GM18861 (cell line): ENCODE results near the gene ARHGEF5.

Experiments used
- ATAC-seq: cut with Tn5 transposase; IDR thresholded peaks from one replicate; pipeline ENCODE4 v1.9.1; 2021; ENCODE audit not compliant: unreplicated experiment

Gene ARHGEF5

DNA sequence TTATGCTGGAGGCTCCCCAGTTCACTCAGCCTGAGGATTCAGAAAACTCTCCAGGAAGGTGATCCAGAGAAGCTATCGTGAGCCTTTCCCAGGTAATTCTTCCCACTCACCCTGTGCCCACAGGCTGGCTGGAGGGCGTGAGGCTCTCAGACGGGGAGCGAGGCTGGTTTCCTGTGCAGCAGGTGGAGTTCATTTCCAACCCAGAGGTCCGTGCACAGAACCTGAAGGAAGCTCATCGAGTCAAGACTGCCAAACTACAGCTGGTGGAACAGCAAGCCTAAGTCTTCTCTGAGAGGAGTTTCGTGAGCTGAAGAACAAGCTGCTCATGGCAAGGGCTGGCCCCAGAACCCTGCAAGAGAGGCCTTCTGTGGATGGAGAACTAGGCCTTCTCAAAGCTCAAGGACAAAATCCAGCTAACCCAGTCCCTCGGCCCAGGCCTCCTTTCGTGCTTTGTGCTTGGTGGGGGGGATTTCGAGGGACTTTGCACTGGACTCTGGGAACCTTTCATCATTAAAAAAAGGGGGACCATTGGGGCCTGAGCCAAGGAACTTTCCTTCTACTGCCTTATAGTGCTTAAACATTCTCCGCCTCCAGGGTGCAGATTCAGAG is 24.7 kb downstream of the ARHGEF5 start:
- ATAC-seq: no peak

- peak; percentile 97 for ATAC-seq
Measured at GRCh38 chr7:144384071-144384470, 28.9 kb downstream of the ARHGEF5 start.

DNA sequence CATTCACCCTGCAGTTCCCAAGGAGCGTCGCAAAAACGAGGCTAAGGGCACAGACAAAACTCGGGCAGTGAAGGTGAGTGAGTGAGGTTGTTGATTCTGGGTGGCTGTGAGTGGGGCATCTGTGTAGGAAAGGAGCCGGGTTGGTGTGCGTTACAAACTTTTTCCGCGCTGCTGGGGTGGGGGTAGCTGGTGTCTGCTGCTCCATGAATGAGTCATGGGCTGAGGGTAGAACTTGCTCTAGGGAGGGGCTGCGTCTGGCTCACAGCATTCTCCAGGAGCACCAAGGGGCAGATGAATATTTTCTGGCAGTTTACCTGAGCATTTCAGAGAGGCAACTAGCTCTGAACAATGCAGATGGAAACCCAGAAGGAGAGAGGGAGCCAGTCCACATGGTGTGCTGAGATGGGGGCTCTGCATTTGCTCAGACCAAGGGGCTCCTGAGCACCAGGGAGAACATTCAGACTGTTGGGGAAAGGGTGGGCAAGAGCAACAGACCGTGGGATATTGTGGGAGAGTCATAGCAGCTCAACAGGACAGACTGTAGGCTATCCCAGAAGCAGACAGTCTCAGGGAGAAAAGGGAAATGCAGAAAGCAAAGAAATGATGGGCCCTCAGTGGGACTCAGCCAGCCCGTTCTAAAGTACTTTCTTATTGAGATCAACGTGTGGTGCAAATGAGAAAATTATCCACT is 29.5 kb downstream of the ARHGEF5 start:
- no peak for ATAC-seq

DNA sequence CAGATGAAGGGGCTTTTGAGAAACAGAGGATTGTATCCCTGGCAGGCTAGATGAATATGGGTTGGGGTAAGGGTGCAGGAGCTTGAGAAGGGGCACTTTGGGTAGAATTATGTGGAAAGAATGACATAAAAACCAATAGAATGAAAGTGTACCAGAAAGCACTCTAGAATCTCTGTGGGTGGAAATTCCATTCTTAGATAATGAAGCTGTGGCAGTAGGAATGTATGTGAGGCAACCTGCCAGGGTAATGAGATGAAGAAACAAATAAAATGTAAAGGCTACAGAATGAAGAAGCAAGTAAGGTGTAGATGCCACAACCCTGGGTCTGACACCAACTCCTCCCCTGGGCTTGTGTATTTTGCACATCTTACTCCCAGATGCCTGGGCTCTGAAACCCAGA is 31.5 kb downstream of the ARHGEF5 start:
- ATAC-seq: no peak

GRCh38 chr7:144388950-144389349 is 33.7 kb downstream of the ARHGEF5 start:
- ATAC-seq: no peak

- ATAC-seq: no peak
Measured at GRCh38 chr7:144390481-144390880, 35.3 kb downstream of the ARHGEF5 start.

- no peak for ATAC-seq
Measured at GRCh38 chr7:144391014-144391413, 35.8 kb downstream of the ARHGEF5 start.

DNA sequence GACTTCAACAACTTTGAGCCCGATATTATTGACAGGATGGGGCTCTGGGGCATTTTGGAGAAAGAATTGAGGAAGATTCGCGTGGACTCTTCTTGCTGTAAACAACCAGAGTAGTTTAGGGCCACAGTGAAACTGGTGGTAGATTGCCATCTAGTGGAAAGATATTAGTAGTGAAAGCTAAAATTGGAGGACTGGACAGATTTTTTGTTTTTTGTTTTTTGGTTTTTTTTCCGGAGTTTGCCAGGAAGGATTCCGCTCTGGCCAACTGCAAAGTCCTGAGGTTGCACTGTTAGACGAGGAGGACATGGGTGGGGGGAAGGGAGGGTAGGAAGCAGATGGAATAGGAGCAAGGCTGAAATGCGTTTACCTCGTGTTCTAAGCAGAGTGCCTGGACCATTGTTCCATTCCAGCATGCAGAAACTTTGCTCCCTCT is 36.6 kb downstream of the ARHGEF5 start:
- ATAC-seq: peak; percentile 58

GRCh38 chr7:144397086-144397485 is 41.9 kb downstream of the ARHGEF5 start:
- no peak for ATAC-seq

- ATAC-seq: no peak
Measured at GRCh38 chr7:144398291-144398690, 43.1 kb downstream of the ARHGEF5 start.

GRCh38 chr7:144398911-144399310 is 43.7 kb downstream of the ARHGEF5 start:
- no peak for ATAC-seq

DNA sequence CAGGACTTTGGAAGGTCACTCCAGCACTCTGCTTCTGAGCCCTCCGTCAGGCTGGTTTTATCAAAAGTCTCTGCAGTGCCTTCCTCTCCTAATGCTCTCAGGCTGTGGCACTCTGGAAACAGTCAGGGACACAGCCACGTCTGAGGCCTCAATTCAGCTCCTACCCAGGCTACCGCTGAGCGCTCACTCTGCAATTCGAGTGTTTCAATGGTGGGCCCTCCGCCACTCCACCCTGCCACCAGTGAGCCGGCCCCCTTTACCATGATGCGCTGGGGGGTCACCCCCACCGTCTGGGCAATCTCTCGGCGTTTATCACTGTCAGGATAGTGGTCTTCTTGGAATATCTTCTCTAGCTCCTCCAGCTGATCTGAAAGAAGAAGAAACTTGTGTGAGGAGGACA is 44.7 kb downstream of the ARHGEF5 start:
- ATAC-seq: no peak

GRCh38 chr7:144401490-144401889 is 46.3 kb downstream of the ARHGEF5 start:
- no peak for ATAC-seq

DNA sequence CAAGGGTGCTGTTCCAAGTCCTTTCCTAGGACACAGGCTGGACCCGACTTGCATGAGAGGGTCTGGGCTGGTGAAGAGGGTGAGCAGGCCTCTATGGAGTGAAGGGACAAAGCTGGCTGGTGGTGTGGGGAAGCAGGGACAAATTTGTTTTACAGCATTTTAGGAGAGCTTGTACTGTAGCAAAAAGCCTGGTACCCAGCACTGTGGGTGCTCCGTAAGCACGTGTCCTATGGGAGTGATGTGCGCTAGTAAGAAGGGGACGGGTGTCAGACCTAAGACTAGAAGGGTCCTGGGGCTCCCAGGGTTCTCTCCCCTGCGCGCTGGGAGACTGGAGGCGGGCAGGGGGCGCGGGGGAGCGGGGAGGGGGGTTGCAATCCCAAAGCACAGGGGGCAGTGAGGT is 47.9 kb downstream of the ARHGEF5 start:
- ATAC-seq: no peak

DNA sequence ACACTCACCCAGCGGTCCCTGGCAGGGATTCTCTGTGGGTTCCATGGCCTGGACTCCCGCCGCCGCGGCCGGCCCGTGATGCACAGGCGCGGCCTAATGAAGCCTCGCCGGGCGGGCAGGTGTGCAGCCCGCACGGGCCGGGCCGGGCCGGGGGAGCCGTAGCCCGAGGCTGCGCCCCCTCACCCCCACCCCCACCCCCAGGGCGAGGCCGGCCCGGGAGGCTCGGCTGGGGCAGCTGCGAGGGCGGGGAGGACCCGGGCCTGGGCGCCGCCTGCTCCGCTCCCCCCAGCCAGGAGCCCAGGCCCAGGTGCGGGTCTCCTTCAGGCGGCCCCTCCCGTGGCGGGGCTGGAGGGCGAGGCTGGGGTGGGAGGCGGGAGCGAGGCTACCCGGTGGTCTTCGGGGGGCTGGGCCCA is 48.5 kb downstream of the ARHGEF5 start, which contains the start of gene NOBOX:
NOBOX (minus strand) TSS at position 45 of the 413 bp plus-strand sequence.
- ATAC-seq: no peak

- ATAC-seq: no peak
Measured at GRCh38 chr7:144404946-144405345, 49.7 kb downstream of the ARHGEF5 start.

DNA sequence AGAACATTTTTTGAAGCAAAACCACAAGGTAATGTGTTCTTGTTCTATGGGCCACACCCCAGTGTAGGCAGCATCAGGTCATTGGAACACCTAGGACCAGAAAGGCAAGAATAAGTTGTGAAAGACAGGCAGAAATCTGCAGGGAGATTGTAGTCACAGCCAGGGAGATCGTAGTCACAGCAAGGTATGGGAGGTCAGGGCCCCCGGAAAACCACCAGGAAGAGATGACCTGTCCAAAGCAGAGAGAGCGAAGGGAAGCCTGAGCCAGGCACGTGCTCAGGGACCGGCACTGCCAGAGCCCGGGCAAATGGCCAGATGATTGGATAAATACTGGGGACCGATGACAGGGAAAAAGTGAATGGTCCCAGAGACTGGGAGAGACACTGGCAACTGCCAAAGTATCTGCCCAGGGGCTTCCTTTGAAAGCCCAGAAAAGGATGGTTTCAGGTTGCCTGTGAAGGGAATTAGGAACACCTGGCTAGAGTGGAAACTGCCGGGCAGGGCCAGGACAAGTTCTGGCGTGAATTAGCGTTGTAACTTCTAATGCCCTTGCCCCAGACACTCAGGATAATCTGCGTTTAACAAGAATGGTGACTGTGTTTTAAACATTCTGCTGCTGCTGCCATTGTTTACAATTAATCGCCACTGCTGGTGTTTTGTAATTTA is 52.2 kb downstream of the ARHGEF5 start:
- ATAC-seq: no peak

GRCh38 chr7:144408121-144408520 is 52.9 kb downstream of the ARHGEF5 start:
- ATAC-seq: no peak

- ATAC-seq: no peak
Measured at GRCh38 chr7:144410441-144410840, 55.2 kb downstream of the ARHGEF5 start.

GRCh38 chr7:144414815-144415214 is 59.6 kb downstream of the ARHGEF5 start:
- no peak for ATAC-seq

GRCh38 chr7:144415858-144416257 is 60.7 kb downstream of the ARHGEF5 start:
- ATAC-seq: no peak

GRCh38 chr7:144416341-144416740 is 61.1 kb downstream of the ARHGEF5 start:
- ATAC-seq: no peak
